IMR-90 (cell line): Measurements from ENCODE around the gene SMARCA4. TPM values are rescaled to one million over a fixed set of nuclear protein-coding genes. Genes with fewer than 3 reads are reported as not detected.

Experiments used
- ATAC-seq: fragments of 200-7000 bp; cut with Tn5 transposase; 2 replicates; pipeline ENCODE4 v1.9.1; 2020; ENCODE audit warnings: low read depth, mild to moderate bottlenecking, moderate library complexity
- BruUV-seq: library from RNA; stranded (reverse); fragments of 400-500 nt; replicated peaks from 2 replicates; lab custom pipeline; 2021; lab: Mats Ljungman, UMichigan
- CTCF ChIA-PET: fragments of 300-600 bp; formaldehyde crosslinking; extraction: SDS; loops from one replicate; lab custom pipeline; 2021; ENCODE audit warnings: antibody characterized with exemption; lab: Yijun Ruan, JAX
- POLR2A ChIA-PET: fragments of 300-600 bp; sonication (Branson Sonifier 250); formaldehyde crosslinking; loops from one replicate; lab custom pipeline; 2022; ENCODE audit warnings: antibody characterized with exemption; ENCODE audit not compliant: unreplicated experiment; lab: Charles Lee
- DNase-seq: peaks from one replicate; pipeline ENCODE4 v3.0.0; 2013
- H2AFZ ChIP-seq: replicated peaks from 2 replicates; pipeline ENCODE3; 2013; ENCODE audit warnings: low read length, mild to moderate bottlenecking; ENCODE audit not compliant: poor library complexity
- H2AK5ac ChIP-seq: 2 replicates; pipeline ENCODE4 v1.6.1; 2013; ENCODE audit warnings: low read depth, low read length, inconsistent platforms
- H2AK9ac ChIP-seq: replicated peaks from 2 replicates; pipeline ENCODE3; 2013; ENCODE audit warnings: mild to moderate bottlenecking, low read depth, low read length, moderate library complexity; ENCODE audit not compliant: poor library complexity
- H2BK120ac ChIP-seq: 2 replicates; pipeline ENCODE4 v1.6.1; 2013; ENCODE audit warnings: low read depth, low read length, inconsistent platforms
- H2BK15ac ChIP-seq: 3 replicates; pipeline ENCODE4 v1.6.1; 2013; ENCODE audit warnings: low read depth, low read length, inconsistent platforms
- H2BK20ac ChIP-seq: 2 replicates; pipeline ENCODE4 v1.6.1; 2013; ENCODE audit warnings: low read depth, mild to moderate bottlenecking, inconsistent platforms, low read length, moderate library complexity
- H2BK5ac ChIP-seq: 2 replicates; pipeline ENCODE4 v1.6.1; 2013; ENCODE audit warnings: mild to moderate bottlenecking, low read depth, low read length, inconsistent platforms; ENCODE audit not compliant: poor library complexity, severe bottlenecking
- H3K14ac ChIP-seq: replicated peaks from 2 replicates; pipeline ENCODE4 v1.6.1; 2013; ENCODE audit warnings: low read depth, low read length, inconsistent platforms
- H3K18ac ChIP-seq: 2 replicates; pipeline ENCODE4 v1.6.1; 2013; ENCODE audit warnings: low read depth, low read length, control low read depth
- H3K23ac ChIP-seq: 2 replicates; pipeline ENCODE4 v1.6.1; 2013; ENCODE audit warnings: low read depth, low read length, inconsistent platforms
- H3K27ac ChIP-seq: 2 replicates; pipeline ENCODE4 v1.5.1; 2013; ENCODE audit warnings: mild to moderate bottlenecking, control low read depth, low read length; ENCODE audit not compliant: insufficient read depth
- H3K27me3 ChIP-seq: 2 replicates; pipeline ENCODE4 v1.6.1; 2013; ENCODE audit warnings: low read length; ENCODE audit not compliant: control insufficient read depth, insufficient read depth
- H3K36me3 ChIP-seq: 2 replicates; pipeline ENCODE4 v1.6.1; 2013; ENCODE audit warnings: low read length, mixed read lengths; ENCODE audit not compliant: control insufficient read depth, insufficient read depth
- H3K4ac ChIP-seq: 2 replicates; pipeline ENCODE4 v1.6.1; 2013; ENCODE audit warnings: low read depth, low read length, inconsistent platforms
- H3K4me1 ChIP-seq: 2 replicates; pipeline ENCODE4 v1.6.1; 2013; ENCODE audit warnings: low read length, mixed read lengths; ENCODE audit not compliant: control insufficient read depth, insufficient read depth
- H3K4me2 ChIP-seq: 2 replicates; pipeline ENCODE4 v1.6.1; 2013; ENCODE audit warnings: low read depth, mild to moderate bottlenecking, control low read depth, low read length, moderate library complexity
- H3K4me3 ChIP-seq: 2 replicates; pipeline ENCODE4 v1.5.1; 2013; ENCODE audit warnings: low read depth, mild to moderate bottlenecking, control low read depth, low read length, moderate library complexity; ENCODE audit not compliant: insufficient read depth
- H3K56ac ChIP-seq: 2 replicates; pipeline ENCODE4 v1.6.1; 2013; ENCODE audit warnings: low read length, inconsistent platforms; ENCODE audit not compliant: insufficient read depth; ENCODE audit errors: extremely low read depth
- H3K79me1 ChIP-seq, 2 experiments: 2 replicates each; pipeline ENCODE4 v1.6.1; 2013; ENCODE audit warnings: low read length in 2 of 2, inconsistent platforms in 1 of 2, low read depth in 1 of 2
- H3K9ac ChIP-seq: 2 replicates; pipeline ENCODE4 v1.6.1; 2013; ENCODE audit warnings: low read depth, low read length, control low read depth
- H3K9me1 ChIP-seq: 2 replicates; pipeline ENCODE4 v1.6.1; 2013; ENCODE audit warnings: low read length, inconsistent platforms; ENCODE audit not compliant: insufficient read depth
- H3K9me3 ChIP-seq: 2 replicates; pipeline ENCODE4 v1.6.1; 2013; ENCODE audit warnings: low read length; ENCODE audit not compliant: control insufficient read depth, insufficient read depth
- H4K20me1 ChIP-seq: 2 replicates; pipeline ENCODE4 v1.6.1; 2013; ENCODE audit warnings: low read length, inconsistent platforms; ENCODE audit not compliant: insufficient read depth
- H4K5ac ChIP-seq: 2 replicates; pipeline ENCODE4 v1.6.1; 2013; ENCODE audit warnings: mild to moderate bottlenecking, low read depth, low read length, control low read depth
- H4K8ac ChIP-seq, 2 experiments: 2 replicates each; pipeline ENCODE4 v1.6.1; 2013; ENCODE audit warnings: low read depth in 2 of 2, low read length in 2 of 2, control low read depth in 1 of 2, inconsistent platforms in 1 of 2
- H4K91ac ChIP-seq: 2 replicates; pipeline ENCODE4 v1.6.1; 2013; ENCODE audit warnings: low read depth, low read length, inconsistent platforms; ENCODE audit not compliant: insufficient read depth
- BHLHE40 ChIP-seq: fragments of 150-350 bp; IDR thresholded peaks from 2 replicates; pipeline ENCODE4 v1.6.1; 2016; ENCODE audit warnings: mild to moderate bottlenecking, low read depth, low read length
- CEBPB ChIP-seq: IDR thresholded peaks from 2 replicates; pipeline ENCODE4 v1.6.1; 2012; ENCODE audit warnings: low read depth, low read length, improper control_type of control experiment
- CHD1 ChIP-seq: IDR thresholded peaks from 2 replicates; pipeline ENCODE4 v1.6.1; 2012; ENCODE audit warnings: low read depth, low read length, improper control_type of control experiment
- CTCF ChIP-seq: conservative IDR thresholded peaks from 2 replicates; pipeline ENCODE4 v1.5.1; 2012; ENCODE audit warnings: mild to moderate bottlenecking, low read depth, low read length, improper control_type of control experiment
- ELK1 ChIP-seq: fragments of 150-350 bp; IDR thresholded peaks from 2 replicates; pipeline ENCODE4 v1.6.1; 2016; ENCODE audit warnings: low read depth, mild to moderate bottlenecking, low read length, moderate library complexity, borderline replicate concordance
- FOS ChIP-seq: fragments of 150-350 bp; IDR thresholded peaks from 2 replicates; pipeline ENCODE4 v1.6.1; 2016; ENCODE audit warnings: low read depth, low read length
- MAFK ChIP-seq: IDR thresholded peaks from 2 replicates; pipeline ENCODE4 v1.6.1; 2012; ENCODE audit warnings: low read depth, low read length, improper control_type of control experiment
- MAZ ChIP-seq: IDR thresholded peaks from 2 replicates; pipeline ENCODE4 v1.6.1; 2012; ENCODE audit warnings: low read depth, mild to moderate bottlenecking, low read length, improper control_type of control experiment, moderate library complexity, borderline replicate concordance
- MXI1 ChIP-seq: IDR thresholded peaks from 2 replicates; pipeline ENCODE4 v1.6.1; 2012; ENCODE audit warnings: low read depth, mild to moderate bottlenecking, low read length, moderate library complexity, borderline replicate concordance
- NFE2L2 ChIP-seq: fragments of 150-350 bp; IDR thresholded peaks from 2 replicates; pipeline ENCODE4 v1.6.1; 2016; ENCODE audit warnings: low read depth, mild to moderate bottlenecking, low read length
- POLR2A ChIP-seq: IDR thresholded peaks from 2 replicates; pipeline ENCODE4 v1.6.1; 2012; ENCODE audit warnings: mild to moderate bottlenecking, low read depth, low read length
- RAD21 ChIP-seq: IDR thresholded peaks from 2 replicates; pipeline ENCODE4 v1.6.1; 2012; ENCODE audit warnings: low read length, improper control_type of control experiment
- RCOR1 ChIP-seq: IDR thresholded peaks from 2 replicates; pipeline ENCODE4 v1.6.1; 2012; ENCODE audit warnings: mild to moderate bottlenecking, low read length, improper control_type of control experiment; ENCODE audit not compliant: insufficient replicate concordance
- RFX5 ChIP-seq: IDR thresholded peaks from 2 replicates; pipeline ENCODE4 v1.8.0; 2012; ENCODE audit warnings: low read depth, mild to moderate bottlenecking, low read length, moderate library complexity
- SMC3 ChIP-seq: fragments of 150-350 bp; IDR thresholded peaks from 2 replicates; pipeline ENCODE4 v1.6.1; 2016; ENCODE audit warnings: low read depth, mild to moderate bottlenecking, antibody characterized with exemption, low read length, moderate library complexity
- USF2 ChIP-seq: fragments of 150-350 bp; IDR thresholded peaks from 2 replicates; pipeline ENCODE4 v1.6.1; 2017; ENCODE audit warnings: mild to moderate bottlenecking, antibody characterized with exemption, low read length, low read depth
- WGBS, 2 experiments: methylation state at CpG; one replicate each; pipeline versions ENCODE4 v1.1.5 to v1.1.7; 2013; ENCODE audit warnings: missing lambda C conversion rate in 2 of 2; ENCODE audit not compliant: insufficient read length in 1 of 2; ENCODE audit errors: extremely low coverage in 2 of 2; 5-methylcytosine and 5-hydroxymethylcytosine counted together
- dilution Hi-C: fragments of 300-500 bp; cut with HindIII; formaldehyde crosslinking; loops from one replicate; pipeline ENCODE4 v1.14.3; 2018; ENCODE audit warnings: low sequenced_read_pairs; ENCODE audit not compliant: unreplicated experiment
- in situ Hi-C: fragments of 300-500 bp; cut with MboI; formaldehyde crosslinking; loops from 3 replicates; pipeline ENCODE4 v1.14.3; 2019; ENCODE audit warnings: low sequenced_read_pairs, inconsistent platforms, mixed read lengths
- intact Hi-C: fragments of 100-400 bp; cut with micrococcal nuclease; formaldehyde crosslinking; loops from 2 replicates; pipeline ENCODE4 v1.10.0; 2022
- polyA plus RNA-seq, 3 experiments: library from polyadenylated mRNA; depleted of rRNA; stranded (reverse); fragments of >200 nt; gene quantifications; 2 replicates each; pipeline ENCODE4 v1.2.3, GENCODE V29; 2012; ENCODE audit warnings: low replicate concordance in 1 of 3
- total RNA-seq: library from RNA; depleted of rRNA; stranded (reverse); fragments of >200 nt; gene quantifications from 2 replicates; pipeline ENCODE4 v1.2.3, GENCODE V29; 2012

SMARCA4 gene
- total and polyA plus RNA-seq, 2 of the 4 experiments (the other 2 are of a cell fraction), result 41.4 to 85.6 TPM

- H2AK9ac ChIP-seq, result no peak overlapping the region
- H3K9ac ChIP-seq, result no peak overlapping the region
- H4K5ac ChIP-seq, result no peak overlapping the region
- no peak overlapping the region for H3K56ac ChIP-seq
- no peak for TF ChIP-seq FOS
- TF ChIP-seq RFX5, result no peak
- TF ChIP-seq RCOR1, result no peak
- TF ChIP-seq CHD1, result no peak
- TF ChIP-seq USF2, result no peak
- no peak for TF ChIP-seq MAZ
- TF ChIP-seq BHLHE40, result no peak
- TF ChIP-seq POLR2A, result no peak
- TF ChIP-seq ELK1, result no peak
- no peak for TF ChIP-seq MAFK
- TF ChIP-seq NFE2L2, result no peak
- TF ChIP-seq MXI1, result no peak
- no peak for TF ChIP-seq CEBPB
- no peak for TF ChIP-seq RAD21
- no peak for TF ChIP-seq CTCF
- no peak for TF ChIP-seq SMC3
- no peak for DNase-seq
- no peak overlapping the region for H3K4me2 ChIP-seq
- no peak overlapping the region for H3K23ac ChIP-seq
- H2BK15ac ChIP-seq, result no peak overlapping the region
- no peaks in the 10 kb centered on the region for H3K79me1 ChIP-seq
- H3K4me1 ChIP-seq, result peaks cover 7% of the 10 kb centered on the region
- no peaks in the 10 kb centered on the region for H3K36me3 ChIP-seq
- no peak overlapping the region for H3K18ac ChIP-seq
- POLR2A ChIA-PET, result no interaction called here
- H3K27me3 ChIP-seq, result no peaks in the 10 kb centered on the region
- intact Hi-C loops, result no loop called here
- no peak overlapping the region for H2BK120ac ChIP-seq
- H2AFZ ChIP-seq, result no peak overlapping the region
- ATAC-seq, result no peak
- H4K20me1 ChIP-seq, result no peaks in the 10 kb centered on the region
- H4K91ac ChIP-seq, result no peak overlapping the region
- H3K9me1 ChIP-seq, result peaks cover 9% of the 10 kb centered on the region; the same call in 1 of the 2 replicates
- H3K9me3 ChIP-seq, result no peaks in the 10 kb centered on the region
- no peak overlapping the region for H2AK5ac ChIP-seq
- H2BK20ac ChIP-seq, result no peak overlapping the region
- CTCF ChIA-PET, result interaction anchor here (0.9 kb wide), 1 partner anchor 16 kb away, joined by 3 read pairs; no protein-coding TSS in a partner anchor
- dilution Hi-C loops, result no loop called here
- in situ Hi-C loops, result no loop called here
- no peak overlapping the region for H3K4me3 ChIP-seq
- no peak overlapping the region for H3K14ac ChIP-seq
- no peak overlapping the region for H3K27ac ChIP-seq
- BruUV-seq, result no TSS peak
- no peak overlapping the region for H2BK5ac ChIP-seq
- H4K8ac ChIP-seq, result no peak overlapping the region
- WGBS, 2 experiments, result 97% methylated on average over 5 of the region's 9 CpGs; no CpG with 5 or more reads in 1 of the 2 experiments
- no peak overlapping the region for H3K4ac ChIP-seq
These were observed 119.2 kb downstream of the SMARCA4 start for GRCh38 chr19:11079999-11080398.
